ENCODE results near the gene ATF7.
A peak's percentile ranks its signal among the peaks of the same experiment; 100 is the strongest.
"Not testable (repeated sequence)": the region's sequence is repeated elsewhere in the genome, so short reads cannot be mapped to it uniquely, and the experiment has no call there.

The ATF7 gene

DNA sequence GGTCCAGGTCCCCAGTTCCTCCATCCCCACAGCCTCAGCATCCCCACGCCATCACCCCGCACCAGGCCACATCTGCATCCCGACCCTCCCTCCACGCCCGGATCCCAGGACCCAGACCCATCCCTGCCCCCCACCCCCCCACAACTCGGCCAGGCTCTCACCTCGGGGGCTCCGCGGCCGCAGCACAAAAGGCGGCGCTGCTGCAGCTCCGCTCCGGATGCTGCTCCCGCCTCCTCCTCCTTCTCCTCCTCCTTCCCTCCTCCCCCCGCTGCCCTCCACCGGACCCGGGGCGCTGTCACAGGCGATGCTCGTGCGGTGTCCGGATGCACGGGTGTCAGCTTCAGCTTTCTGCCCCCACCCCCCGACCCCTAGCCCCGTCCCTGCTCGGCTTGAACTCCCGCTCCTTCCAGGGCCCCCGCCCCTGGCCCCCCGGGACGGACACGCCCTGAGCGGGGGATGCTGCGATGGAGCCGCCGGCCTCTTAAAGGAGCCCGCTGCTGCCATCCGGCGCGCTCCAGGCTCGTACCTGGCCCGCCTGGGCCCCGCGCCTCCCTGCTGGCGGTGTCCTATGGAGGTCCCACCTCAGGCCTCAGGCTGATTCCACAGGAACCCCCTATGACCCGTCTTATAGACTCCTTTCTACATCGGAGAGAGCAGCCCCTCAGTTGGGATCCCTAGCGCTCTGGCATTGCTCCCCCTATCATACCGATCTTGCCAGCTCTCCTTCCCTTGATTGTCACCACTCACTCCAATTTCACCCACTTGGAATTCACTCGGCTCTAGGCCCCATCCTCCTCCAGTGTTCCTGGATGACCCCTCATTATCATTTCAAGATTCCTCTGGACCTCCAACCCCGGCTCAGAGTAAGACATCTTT is 126.7 kb downstream of the ATF7 start, which contains the start of gene MAP3K12:
Gene MAP3K12 (minus strand): TSS at position 193 of the 876 bp plus-strand sequence. CDS start 12,067 bp downstream, outside the sequence.
- DNase-seq = peak; percentile 55

GRCh38 chr12:53498235-53498630 is 127.9 kb downstream of the ATF7 start:
- no peak for DNase-seq

DNA sequence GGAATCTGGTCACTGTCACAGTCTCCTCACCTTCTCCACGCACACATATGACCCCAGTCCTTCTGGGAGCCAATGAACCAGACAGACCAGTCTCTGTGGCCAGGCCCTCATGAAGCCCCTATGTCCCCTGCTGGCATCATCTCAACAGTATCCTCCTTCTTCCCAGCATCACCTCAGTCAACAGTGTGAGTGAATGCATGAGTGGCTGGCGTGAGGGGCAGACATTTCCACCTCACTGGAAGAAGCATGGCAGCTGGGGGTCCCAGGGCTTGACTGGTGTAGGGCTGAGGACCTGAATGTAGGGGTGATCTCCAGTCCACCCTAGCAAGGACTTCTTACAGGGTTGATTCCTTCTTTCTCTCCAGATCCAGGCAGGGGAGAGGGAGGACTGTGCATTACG is 128.7 kb downstream of the ATF7 start:
- no peak for DNase-seq

- no peak for DNase-seq
Observed at GRCh38 chr12:53496752-53497032, 129.5 kb downstream of the ATF7 start.

DNA sequence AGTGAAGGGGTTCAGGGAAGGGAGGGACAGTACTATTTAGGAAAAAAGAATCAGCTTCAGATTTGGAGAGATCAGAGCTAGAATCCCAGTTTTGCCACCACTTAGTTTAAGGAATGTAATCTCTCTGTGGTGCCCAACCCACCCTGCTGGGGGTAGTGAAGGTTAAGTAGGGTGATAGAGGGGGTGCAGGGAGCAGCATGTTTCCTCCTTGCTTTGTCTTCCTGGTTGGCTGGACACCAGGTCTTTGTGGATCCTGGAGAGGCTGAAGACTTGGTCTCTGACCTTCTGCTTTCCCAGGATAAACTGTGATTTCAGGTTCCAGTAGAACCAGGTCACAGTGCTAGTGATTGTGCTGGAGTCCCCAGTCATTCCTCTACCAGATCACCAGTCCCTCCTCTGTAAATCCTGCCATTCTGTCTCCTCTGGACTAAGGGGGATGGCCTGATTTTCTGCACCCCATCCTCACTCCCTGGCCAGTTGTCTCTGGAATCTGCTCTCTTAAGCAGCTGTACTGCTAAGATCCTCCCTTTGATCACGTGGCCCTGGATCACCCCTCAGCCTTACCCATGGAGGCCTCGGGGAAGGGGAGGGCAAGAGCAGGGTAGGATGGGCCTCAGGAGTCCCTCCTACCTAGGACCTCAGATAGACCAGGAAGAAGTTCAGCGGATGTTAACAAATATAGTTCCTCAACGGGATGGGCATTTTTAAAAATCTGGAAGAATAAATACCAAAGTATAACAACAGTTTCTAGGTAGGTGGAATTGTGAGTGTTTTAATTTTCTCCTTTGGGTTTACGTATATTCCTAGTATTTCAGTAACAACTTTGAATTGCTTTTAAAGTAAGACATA is 130.1 kb downstream of the ATF7 start:
- DNase-seq = no peak

DNA sequence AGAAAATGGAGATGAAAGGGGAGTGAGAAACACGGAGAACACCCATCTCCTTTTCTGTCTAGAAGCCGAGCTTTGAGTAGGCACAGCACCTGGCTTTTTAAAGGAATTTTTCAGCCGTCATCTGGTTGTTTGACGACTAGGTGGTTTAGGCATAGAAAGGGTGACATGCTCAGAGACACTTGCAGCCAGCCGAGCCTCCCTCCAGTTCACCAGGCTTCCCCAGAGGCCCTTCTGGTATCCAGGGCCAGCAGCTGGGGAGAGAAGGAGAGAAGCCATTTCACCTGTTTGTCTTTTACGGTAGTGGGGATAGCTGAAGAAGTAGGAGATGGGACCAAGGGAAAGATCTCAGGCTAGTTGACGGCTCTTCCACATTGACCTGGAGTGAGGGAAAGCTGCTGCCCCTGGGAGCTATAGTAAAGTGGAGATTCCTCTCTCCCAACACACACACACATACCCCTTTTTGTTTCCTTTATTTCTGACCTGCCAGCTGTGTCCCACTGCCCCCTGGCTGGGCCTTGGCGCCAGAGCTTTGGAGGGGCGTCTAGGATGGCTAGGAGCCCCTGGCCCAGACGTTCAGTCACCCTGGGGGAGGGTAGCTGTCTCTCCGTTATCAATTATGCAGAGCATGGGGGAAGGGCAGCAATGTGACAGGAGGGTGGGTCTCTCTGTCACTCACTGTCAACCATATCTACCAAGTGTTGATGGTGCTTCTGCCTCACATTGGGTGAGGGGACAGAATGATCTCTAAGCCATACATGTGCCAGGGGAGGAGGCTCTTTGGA is 132.4 kb downstream of the ATF7 start:
- DNase-seq = no peak

DNA sequence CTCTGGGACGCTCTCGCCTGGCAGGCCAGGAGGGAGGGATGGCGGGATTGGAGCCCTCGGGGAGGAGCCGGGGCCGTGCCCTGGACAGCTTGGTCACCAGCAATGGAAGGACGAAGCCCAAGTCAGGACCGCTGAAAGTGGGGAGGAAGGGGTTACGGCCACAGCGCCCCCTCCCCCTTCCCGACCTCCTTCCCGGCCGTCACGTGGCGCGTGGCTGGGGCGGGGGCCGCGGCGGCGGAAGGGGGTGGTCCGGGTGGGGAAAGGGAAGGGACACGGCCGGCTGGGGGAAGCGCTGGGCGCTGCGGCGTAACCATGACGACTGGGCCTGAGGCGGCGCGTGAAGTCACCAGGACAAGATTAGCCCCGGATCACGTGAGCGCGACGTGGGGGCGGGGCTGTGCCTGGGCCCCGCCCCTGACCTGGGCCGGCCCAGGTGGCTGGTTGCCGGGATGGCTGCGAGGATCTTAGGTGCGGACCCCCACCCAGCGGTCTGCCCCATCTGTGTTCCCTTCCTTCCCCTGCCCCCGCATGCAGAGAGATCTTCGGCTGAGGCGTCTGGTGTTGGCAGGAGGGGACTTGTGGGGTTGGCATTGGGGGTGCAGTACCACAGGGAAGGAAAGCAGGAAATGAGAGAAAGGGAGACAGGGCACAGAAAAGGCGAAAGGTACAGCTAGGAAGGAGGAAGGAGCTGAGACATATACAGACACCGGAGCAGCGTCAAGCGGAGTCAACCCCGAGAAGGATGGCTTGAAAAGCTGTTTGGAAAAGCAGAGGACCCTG is 133.2 kb downstream of the ATF7 start:
- peak; percentile 45 for DNase-seq

- DNase-seq = no peak
Observed at GRCh38 chr12:53492188-53492587, 134.0 kb downstream of the ATF7 start.

DNA sequence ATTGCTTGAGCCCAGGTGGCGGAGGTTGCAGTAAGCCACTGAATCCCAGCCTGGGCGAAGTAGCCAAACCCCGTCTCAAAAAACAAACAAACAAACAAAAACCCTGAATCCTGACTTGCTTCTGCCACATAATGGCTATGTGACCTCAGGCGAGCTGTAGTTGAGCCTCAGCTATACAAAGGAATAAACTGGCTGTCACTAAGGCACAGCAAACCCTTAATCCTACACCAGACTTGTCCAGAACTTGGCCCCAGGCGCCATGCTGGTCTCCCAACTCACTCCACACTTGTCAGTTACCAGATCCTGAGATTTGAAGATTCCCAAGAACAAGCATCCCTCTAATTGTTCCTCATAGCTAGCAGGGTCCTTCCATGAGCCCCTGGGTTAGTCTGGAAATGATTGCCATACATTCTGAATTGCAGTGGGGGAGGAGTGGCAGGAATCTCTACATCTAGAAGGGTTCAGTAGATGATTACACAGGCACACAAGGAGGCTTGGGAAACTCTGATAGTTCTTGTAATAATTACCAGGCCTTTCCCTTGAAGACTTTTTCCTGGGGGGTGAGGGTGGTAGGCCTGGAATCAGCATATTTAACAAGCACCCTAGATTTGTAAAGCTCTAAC is 136.8 kb downstream of the ATF7 start:
- no peak for DNase-seq

DNA sequence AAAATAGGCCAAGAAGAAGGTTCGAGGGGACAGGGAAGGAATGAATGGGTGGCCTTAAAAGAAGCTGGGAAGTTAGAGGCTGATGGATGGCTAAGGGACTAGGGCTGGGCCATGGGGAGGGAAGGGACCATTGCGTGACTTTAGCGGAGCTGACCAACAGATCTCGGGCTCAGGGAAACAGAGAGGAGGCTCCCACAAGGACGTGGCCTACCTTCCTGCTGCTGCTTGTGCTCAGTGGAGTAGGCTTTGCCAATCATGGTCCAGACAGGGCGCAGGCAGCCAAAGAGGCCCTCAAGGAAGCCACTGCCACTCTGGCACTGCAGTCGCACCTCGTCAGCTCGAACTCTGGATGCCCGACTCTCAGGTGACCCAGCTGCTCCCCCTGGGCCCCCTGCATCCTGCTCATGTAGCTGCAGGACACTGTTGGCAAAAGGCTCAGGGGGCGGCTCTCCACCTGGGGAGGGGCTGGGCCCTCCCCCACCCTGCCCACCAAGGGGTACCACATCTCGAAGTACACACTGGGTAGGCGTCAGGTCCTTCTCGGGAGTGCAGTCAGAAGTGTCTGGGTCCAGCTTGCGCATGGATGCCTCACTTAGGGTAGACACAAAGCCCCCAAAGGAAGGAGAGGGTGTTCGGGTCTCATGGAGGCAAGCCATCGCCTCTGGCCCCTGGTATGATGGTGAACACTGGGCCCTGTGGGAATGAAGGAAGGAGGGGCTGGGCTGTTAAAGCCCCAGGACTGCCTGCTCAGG is 139.3 kb downstream of the ATF7 start:
- DNase-seq = no peak

- DNase-seq = no peak
Observed at GRCh38 chr12:53485955-53486735, 140.0 kb downstream of the ATF7 start.

GRCh38 chr12:53484686-53485575 is 141.3 kb downstream of the ATF7 start:
- no peak for DNase-seq

DNA sequence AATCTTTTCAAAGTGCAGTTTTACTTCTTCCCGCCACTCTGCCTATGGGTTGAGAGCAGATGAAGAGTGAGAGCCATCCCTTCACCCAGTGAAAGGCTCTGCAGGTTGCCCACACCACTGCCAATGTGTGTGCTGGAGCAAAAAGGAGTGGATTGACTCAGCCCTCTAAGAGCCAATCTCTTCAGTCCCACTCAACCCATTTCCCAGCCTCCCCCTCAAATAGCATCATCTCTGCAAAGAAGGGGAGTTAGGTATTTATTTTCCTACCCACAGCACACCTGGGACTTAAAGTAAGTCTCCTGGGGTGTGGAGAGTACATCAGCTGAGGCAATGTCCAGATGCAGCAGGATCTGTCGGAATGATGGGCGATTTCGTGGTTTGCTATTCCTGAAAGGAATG is 142.2 kb downstream of the ATF7 start:
- DNase-seq = no peak

GRCh38 chr12:53483225-53483978 is 142.8 kb downstream of the ATF7 start:
- no peak for DNase-seq

GRCh38 chr12:53482626-53483168 is 143.5 kb downstream of the ATF7 start:
- no peak for DNase-seq

- no peak for DNase-seq
Observed at GRCh38 chr12:53481939-53482586, 144.1 kb downstream of the ATF7 start.

DNA sequence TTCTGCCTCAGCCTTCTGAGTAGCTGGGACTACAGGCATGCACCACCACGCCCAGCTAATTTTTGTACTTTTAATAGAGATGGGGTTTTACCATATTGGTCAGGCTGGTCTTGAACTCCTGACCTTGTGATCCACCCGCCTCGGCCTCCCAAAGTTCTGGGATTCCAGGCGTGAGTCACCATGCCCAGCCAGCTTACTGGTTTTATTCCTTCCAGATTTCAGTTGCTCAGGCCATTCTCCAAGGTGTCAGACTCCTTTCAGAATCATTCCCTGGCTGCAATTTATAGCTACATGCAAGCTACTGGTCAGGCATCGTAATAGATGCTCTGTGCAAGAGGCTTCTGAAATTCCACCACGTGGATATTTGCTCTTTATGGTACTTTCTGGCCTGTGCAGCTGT is 144.7 kb downstream of the ATF7 start:
- DNase-seq = not testable (repeated sequence)

Measured in GOT3 (cell line).